ENCODE measurements around the gene OSBP2. TPM values are rescaled to one million over a fixed set of nuclear protein-coding genes. Genes with fewer than 3 reads are reported as not detected.

OSBP2 gene
- polyA plus RNA-seq, 1 donor (not counting 4 experiments of a cell fraction or from before 2014, with no cell fraction given) = 3.0 TPM

- H3K9ac ChIP-seq (ENCODE audit: control insufficient read depth, extremely low read depth, insufficient read depth, low read length) = no peak overlapping the region
- TF ChIP-seq CTCF (optimal IDR thresholded peaks at IDR 0.05 in 1 of 3, IDR thresholded peaks at IDR 0.05 in 1 of 3, conservative IDR thresholded peaks at IDR 0.05 in 1 of 3; ENCODE audit: extremely low read depth in 1 of 3, insufficient read depth in 2 of 3, low read length in 3 of 3) (no peak), EZH2 (IDR thresholded peaks at IDR 0.05; ENCODE audit: low read length) (no peak)
- H3K9me1 ChIP-seq (ENCODE audit: control insufficient read depth, extremely low read depth, insufficient read depth, low read length) = no peaks in the 10 kb centered on the region
- peaks cover 15% of the 10 kb centered on the region for H3K4me1 ChIP-seq (ENCODE audit: control insufficient read depth, extremely low read depth, insufficient read depth, low read length)
- no peak for DNase-seq (ENCODE audit: low read depth, low spot score)
- H3K79me2 ChIP-seq (ENCODE audit: control insufficient read depth, insufficient read depth, low read length) = no peaks in the 10 kb centered on the region
- no peaks in the 10 kb centered on the region for H3K9me3 ChIP-seq (ENCODE audit: control insufficient read depth, low read depth, low read length)
- H2AFZ ChIP-seq (ENCODE audit: control insufficient read depth, low read length) = no peak overlapping the region
- H3K4me3 ChIP-seq (ENCODE audit: control insufficient read depth in 2 of 3, extremely low read depth in 1 of 3, insufficient read depth in 2 of 3, low read depth in 1 of 3, low read length in 3 of 3) = no peak overlapping the region
- no peak overlapping the region for H3K4me2 ChIP-seq (ENCODE audit: control insufficient read depth, extremely low read depth, insufficient read depth, low read depth, low read length)
- no peaks in the 10 kb centered on the region for H3K27me3 ChIP-seq (ENCODE audit: control insufficient read depth, extremely low read depth, insufficient read depth, low read length)
- H3K36me3 ChIP-seq (ENCODE audit: control insufficient read depth in 2 of 2, extremely low read depth in 1 of 2, insufficient read depth in 2 of 2, low read length in 2 of 2) = no peaks in the 10 kb centered on the region
- H4K20me1 ChIP-seq (ENCODE audit: control insufficient read depth, extremely low read depth, insufficient read depth, low read length) = no peaks in the 10 kb centered on the region
- H3K27ac ChIP-seq (ENCODE audit: control insufficient read depth, insufficient read depth, low read length) = no peak overlapping the region
- FAIRE-seq = no peak
- dilution Hi-C loops (cut with MboI; ENCODE audit: extremely low pct_ligation_motif_present, low sequenced_read_pairs) = no loop called here
Observed at GRCh38 chr22:30671071-30671470, 23.6 kb upstream of the OSBP2 start.

GRCh38 chr22:30673136-30673535 is 21.5 kb upstream of the OSBP2 start:
- H3K27ac ChIP-seq (ENCODE audit: control insufficient read depth, insufficient read depth, low read length) = no peak overlapping the region
- DNase-seq (ENCODE audit: low read depth, low spot score) (no peak), FAIRE-seq (no peak)

More at GRCh38 chr22:30673136-30673535, 21.5 kb upstream of the OSBP2 start:
- no peak overlapping the region for H3K4me2 ChIP-seq (ENCODE audit: control insufficient read depth, extremely low read depth, insufficient read depth, low read depth, low read length)
- H3K4me3 ChIP-seq (ENCODE audit: control insufficient read depth in 2 of 3, extremely low read depth in 1 of 3, insufficient read depth in 2 of 3, low read depth in 1 of 3, low read length in 3 of 3) = no peak overlapping the region
- no peaks in the 10 kb centered on the region for H3K79me2 ChIP-seq (ENCODE audit: control insufficient read depth, insufficient read depth, low read length)
- peaks cover 10% of the 10 kb centered on the region for H3K27me3 ChIP-seq (ENCODE audit: control insufficient read depth, extremely low read depth, insufficient read depth, low read length)
- H2AFZ ChIP-seq (ENCODE audit: control insufficient read depth, low read length) = no peak overlapping the region
- H3K9ac ChIP-seq (ENCODE audit: control insufficient read depth, extremely low read depth, insufficient read depth, low read length) = no peak overlapping the region
- no peaks in the 10 kb centered on the region for H3K9me1 ChIP-seq (ENCODE audit: control insufficient read depth, extremely low read depth, insufficient read depth, low read length)
- H3K4me1 ChIP-seq (ENCODE audit: control insufficient read depth, extremely low read depth, insufficient read depth, low read length) = peaks cover 4% of the 10 kb centered on the region
- H3K36me3 ChIP-seq (ENCODE audit: control insufficient read depth in 2 of 2, extremely low read depth in 1 of 2, insufficient read depth in 2 of 2, low read length in 2 of 2) = no peaks in the 10 kb centered on the region
- dilution Hi-C loops (cut with MboI; ENCODE audit: extremely low pct_ligation_motif_present, low sequenced_read_pairs) = no loop called here
- TF ChIP-seq CTCF (optimal IDR thresholded peaks at IDR 0.05 in 1 of 3, IDR thresholded peaks at IDR 0.05 in 1 of 3, conservative IDR thresholded peaks at IDR 0.05 in 1 of 3; ENCODE audit: extremely low read depth in 1 of 3, insufficient read depth in 2 of 3, low read length in 3 of 3) = no peak
- no peak for TF ChIP-seq EZH2 (IDR thresholded peaks at IDR 0.05; ENCODE audit: low read length)
- H3K9me3 ChIP-seq (ENCODE audit: control insufficient read depth, low read depth, low read length) = no peaks in the 10 kb centered on the region
- H4K20me1 ChIP-seq (ENCODE audit: control insufficient read depth, extremely low read depth, insufficient read depth, low read length) = no peaks in the 10 kb centered on the region

Data from keratinocyte (primary cell).